ENCODE results near the gene GAGE12F.
"Not testable (repeated sequence)": the region's sequence is repeated elsewhere in the genome, so short reads cannot be mapped to it uniquely, and the experiment has no call there.

The GAGE12F gene, protein sequence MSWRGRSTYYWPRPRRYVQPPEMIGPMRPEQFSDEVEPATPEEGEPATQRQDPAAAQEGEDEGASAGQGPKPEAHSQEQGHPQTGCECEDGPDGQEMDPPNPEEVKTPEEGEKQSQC
- total RNA-seq: 0 reads per million in 18 experiments

DNA sequence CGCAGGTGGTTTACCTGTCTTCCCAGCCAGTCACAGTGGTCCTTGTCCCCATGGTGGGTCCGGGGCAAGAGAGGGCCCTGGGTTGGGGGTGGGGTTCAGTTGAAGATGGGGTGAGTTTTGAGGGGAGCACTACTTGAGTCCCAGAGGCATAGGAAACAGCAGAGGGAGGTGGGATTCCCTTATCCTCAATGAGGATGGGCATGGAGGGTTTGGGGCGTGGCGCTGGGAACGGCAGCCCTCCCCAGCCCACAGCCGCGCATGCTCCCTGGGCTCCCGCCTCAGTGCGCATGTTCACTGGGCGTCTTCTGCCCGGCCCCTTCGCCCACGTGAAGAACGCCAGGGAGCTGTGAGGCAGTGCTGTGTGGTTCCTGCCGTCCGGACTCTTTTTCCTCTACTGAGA lies at the start of gene GAGE12F:
Gene GAGE12F (plus strand): TSS at position 301 of the 400 bp plus-strand sequence. CDS start 1,155 bp downstream, outside the sequence.
- not testable (repeated sequence) for DNase-seq

DNA sequence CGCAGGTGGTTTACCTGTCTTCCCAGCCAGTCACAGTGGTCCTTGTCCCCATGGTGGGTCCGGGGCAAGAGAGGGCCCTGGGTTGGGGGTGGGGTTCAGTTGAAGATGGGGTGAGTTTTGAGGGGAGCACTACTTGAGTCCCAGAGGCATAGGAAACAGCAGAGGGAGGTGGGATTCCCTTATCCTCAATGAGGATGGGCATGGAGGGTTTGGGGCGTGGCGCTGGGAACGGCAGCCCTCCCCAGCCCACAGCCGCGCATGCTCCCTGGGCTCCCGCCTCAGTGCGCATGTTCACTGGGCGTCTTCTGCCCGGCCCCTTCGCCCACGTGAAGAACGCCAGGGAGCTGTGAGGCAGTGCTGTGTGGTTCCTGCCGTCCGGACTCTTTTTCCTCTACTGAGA lies 28.8 kb upstream of the GAGE12F start, which contains the start of gene GAGE12C:
Gene GAGE12C (plus strand): TSS at position 301 of the 400 bp plus-strand sequence. CDS start 1,155 bp downstream, outside the sequence.
- not testable (repeated sequence) for DNase-seq

DNA sequence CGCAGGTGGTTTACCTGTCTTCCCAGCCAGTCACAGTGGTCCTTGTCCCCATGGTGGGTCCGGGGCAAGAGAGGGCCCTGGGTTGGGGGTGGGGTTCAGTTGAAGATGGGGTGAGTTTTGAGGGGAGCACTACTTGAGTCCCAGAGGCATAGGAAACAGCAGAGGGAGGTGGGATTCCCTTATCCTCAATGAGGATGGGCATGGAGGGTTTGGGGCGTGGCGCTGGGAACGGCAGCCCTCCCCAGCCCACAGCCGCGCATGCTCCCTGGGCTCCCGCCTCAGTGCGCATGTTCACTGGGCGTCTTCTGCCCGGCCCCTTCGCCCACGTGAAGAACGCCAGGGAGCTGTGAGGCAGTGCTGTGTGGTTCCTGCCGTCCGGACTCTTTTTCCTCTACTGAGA lies 19.2 kb upstream of the GAGE12F start, which contains the start of gene GAGE12D:
Gene GAGE12D (plus strand): TSS at position 301 of the 400 bp plus-strand sequence. CDS start 1,155 bp downstream, outside the sequence.
- not testable (repeated sequence) for DNase-seq

DNA sequence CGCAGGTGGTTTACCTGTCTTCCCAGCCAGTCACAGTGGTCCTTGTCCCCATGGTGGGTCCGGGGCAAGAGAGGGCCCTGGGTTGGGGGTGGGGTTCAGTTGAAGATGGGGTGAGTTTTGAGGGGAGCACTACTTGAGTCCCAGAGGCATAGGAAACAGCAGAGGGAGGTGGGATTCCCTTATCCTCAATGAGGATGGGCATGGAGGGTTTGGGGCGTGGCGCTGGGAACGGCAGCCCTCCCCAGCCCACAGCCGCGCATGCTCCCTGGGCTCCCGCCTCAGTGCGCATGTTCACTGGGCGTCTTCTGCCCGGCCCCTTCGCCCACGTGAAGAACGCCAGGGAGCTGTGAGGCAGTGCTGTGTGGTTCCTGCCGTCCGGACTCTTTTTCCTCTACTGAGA lies 9.7 kb upstream of the GAGE12F start, which contains the start of gene GAGE12E:
Gene GAGE12E (plus strand): TSS at position 301 of the 400 bp plus-strand sequence. CDS start 1,155 bp downstream, outside the sequence.
- DNase-seq: not testable (repeated sequence)

DNA sequence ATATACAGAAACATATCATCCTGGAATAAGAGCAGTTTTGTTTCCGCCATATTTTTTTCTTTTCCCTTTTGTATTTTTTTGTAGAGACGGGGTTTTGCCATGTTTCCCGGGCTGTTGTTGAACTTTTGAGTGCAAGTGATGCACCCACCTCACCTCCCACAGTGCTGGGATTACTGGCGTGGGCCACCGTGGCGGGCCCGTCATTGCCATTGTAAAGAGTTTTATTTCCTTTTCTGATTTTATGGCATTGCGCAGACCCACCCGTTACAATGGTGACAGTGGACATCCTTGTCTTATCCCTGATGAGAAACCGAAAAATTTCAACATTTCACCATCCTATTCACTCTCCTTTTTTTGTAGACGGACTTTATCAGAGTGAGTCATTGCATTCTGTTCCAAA lies 8.1 kb downstream of the GAGE12F start:
- not testable (repeated sequence) for DNase-seq

DNA sequence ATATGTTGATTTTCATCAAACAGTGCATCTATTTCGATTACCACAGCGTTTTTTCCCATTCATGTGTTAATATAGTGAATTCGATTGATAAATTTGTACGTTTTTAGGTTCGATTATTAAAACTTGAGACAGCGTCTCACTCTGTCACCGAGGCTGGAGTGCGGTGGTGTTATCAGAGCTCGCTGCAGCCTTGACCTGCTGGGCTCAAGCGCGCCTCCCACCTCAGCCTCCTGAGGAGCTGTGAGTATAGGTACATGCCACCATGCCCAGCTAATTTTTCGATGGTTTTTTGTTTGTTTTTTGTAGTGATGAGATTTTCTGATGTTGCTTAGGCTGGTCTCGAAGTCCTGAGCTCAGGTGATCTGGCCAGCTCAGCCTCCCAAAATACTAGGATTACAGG lies 8.5 kb downstream of the GAGE12F start:
- DNase-seq: not testable (repeated sequence)

DNA sequence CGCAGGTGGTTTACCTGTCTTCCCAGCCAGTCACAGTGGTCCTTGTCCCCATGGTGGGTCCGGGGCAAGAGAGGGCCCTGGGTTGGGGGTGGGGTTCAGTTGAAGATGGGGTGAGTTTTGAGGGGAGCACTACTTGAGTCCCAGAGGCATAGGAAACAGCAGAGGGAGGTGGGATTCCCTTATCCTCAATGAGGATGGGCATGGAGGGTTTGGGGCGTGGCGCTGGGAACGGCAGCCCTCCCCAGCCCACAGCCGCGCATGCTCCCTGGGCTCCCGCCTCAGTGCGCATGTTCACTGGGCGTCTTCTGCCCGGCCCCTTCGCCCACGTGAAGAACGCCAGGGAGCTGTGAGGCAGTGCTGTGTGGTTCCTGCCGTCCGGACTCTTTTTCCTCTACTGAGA lies 9.5 kb downstream of the GAGE12F start, which contains the start of gene GAGE12G:
Gene GAGE12G (plus strand): TSS at position 301 of the 400 bp plus-strand sequence. CDS start 1,155 bp downstream, outside the sequence.
- not testable (repeated sequence) for DNase-seq

DNA sequence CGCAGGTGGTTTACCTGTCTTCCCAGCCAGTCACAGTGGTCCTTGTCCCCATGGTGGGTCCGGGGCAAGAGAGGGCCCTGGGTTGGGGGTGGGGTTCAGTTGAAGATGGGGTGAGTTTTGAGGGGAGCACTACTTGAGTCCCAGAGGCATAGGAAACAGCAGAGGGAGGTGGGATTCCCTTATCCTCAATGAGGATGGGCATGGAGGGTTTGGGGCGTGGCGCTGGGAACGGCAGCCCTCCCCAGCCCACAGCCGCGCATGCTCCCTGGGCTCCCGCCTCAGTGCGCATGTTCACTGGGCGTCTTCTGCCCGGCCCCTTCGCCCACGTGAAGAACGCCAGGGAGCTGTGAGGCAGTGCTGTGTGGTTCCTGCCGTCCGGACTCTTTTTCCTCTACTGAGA lies 19.0 kb downstream of the GAGE12F start, which contains the start of gene GAGE12H:
Gene GAGE12H (plus strand): TSS at position 301 of the 400 bp plus-strand sequence. CDS start 1,155 bp downstream, outside the sequence.
- not testable (repeated sequence) for DNase-seq

DNA sequence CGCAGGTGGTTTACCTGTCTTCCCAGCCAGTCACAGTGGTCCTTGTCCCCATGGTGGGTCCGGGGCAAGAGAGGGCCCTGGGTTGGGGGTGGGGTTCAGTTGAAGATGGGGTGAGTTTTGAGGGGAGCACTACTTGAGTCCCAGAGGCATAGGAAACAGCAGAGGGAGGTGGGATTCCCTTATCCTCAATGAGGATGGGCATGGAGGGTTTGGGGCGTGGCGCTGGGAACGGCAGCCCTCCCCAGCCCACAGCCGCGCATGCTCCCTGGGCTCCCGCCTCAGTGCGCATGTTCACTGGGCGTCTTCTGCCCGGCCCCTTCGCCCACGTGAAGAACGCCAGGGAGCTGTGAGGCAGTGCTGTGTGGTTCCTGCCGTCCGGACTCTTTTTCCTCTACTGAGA lies 28.6 kb downstream of the GAGE12F start, which contains the start of gene GAGE2A:
Gene GAGE2A (plus strand): TSS at position 301 of the 400 bp plus-strand sequence. CDS start 1,155 bp downstream, outside the sequence.
- not testable (repeated sequence) for DNase-seq

DNA sequence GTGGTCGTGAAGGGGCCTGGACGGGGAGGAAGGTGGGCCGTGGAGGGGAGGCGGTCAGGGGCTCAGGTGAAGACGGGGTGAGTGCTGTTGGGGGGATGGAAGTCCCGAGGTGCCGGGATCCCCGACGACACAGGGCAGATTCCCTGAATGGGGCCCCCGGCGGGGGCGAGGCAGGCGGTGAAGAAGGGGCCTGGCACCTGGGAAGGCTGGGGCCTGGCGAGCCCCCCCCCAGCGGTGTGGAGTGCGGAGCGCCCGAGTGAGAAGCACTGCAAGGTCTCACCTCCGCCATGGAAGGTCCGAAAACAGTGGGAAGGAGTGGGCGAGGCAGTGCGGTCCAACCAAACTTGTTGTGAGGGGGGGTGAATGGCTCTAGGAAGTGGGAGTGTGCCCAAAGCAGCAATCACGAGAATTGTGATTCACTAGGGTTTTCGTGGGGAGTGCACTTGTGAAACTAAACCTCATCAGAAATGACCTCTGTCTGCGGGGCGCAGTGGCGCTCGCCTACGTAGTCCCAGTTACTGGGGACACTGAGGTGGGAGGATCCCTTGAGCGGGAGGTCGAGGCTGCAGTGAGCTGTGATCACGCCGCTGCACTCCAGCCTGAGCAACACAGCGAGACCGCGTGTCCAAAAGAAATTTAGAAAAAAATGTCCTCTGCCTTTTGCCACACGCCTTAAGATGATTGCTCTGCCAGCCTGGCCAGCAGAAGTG lies 29.3 kb downstream of the GAGE12F start:
- not testable (repeated sequence) for DNase-seq

DNA sequence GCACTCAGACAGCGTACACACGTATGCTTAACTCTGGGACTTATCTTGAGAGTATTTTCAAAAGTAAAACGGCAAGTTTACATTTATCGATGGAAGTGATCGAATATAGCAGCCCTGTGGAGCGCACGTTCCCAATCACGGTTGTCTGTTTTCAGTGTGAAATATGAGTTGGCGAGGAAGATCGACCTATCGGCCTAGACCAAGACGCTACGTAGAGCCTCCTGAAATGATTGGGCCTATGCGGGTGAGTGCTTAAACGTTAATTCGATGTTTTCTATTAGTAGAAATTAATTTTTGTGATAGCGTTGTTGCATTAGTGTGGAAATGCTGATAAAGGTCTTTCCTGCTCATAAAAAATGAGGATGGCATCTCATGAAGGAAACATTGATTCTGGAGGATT lies 29.8 kb downstream of the GAGE12F start:
- DNase-seq: not testable (repeated sequence)

DNA sequence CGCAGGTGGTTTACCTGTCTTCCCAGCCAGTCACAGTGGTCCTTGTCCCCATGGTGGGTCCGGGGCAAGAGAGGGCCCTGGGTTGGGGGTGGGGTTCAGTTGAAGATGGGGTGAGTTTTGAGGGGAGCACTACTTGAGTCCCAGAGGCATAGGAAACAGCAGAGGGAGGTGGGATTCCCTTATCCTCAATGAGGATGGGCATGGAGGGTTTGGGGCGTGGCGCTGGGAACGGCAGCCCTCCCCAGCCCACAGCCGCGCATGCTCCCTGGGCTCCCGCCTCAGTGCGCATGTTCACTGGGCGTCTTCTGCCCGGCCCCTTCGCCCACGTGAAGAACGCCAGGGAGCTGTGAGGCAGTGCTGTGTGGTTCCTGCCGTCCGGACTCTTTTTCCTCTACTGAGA lies 38.1 kb downstream of the GAGE12F start, which contains the start of gene GAGE1:
Gene GAGE1 (plus strand): TSS at position 301 of the 400 bp plus-strand sequence. CDS start 1,155 bp downstream, outside the sequence.
- DNase-seq: not testable (repeated sequence)

DNA sequence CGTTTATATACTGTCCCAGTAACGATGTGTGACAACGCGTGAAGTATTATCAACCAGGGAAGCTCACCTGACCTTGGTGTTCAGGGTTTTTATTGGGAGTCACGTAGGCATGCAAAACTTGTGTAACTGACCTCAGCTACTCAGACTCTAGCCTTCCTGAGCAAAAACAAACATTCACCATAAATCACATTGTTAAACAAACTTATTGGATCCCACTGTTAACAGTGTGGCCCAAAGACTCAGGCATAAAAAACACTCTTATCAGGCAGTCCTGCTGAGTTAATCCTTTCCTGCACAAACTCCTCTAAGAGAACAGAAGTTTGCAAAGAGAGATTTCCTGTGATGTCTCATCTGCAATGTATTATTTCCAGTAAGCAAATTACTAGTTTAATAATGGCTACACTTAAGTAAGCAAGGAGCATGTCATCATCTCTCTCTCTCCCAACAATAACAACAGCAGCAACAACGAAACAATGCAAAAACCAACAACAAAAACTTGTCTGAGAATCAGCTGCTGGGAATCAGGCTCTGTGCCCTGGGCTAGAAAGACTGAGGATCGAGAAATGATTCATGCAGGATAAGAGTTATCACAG lies 50.2 kb downstream of the GAGE12F start:
- no peak for DNase-seq

All from inflammatory macrophage (primary cell).